NCI-H345 (cell line): ENCODE measurements around the gene C16orf95.

Experiments
- DNase-seq: peaks from one replicate; lab custom pipeline; 2025; lab: John Stamatoyannopoulos, UW

Gene C16orf95

DNA sequence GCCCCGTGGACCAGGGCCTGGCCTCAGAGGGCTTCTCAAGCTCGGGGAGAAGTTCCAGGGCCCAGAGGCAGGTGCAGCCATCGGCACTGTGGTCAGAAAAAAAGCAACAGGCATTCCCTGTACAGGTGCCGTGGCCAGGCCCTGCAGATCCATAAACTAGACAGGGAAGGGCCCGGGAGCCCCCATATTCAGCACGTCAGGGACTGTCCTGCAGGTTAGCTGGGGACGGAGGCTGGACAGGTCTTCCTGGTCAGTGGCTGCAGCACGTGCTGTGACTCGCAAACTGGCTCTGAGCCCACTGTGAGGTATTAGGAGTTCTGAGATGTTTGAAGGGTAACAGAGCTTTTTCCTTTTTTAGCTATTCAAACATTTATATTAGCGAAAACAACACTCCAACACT, 15.0 kb upstream of the C16orf95 start:
- DNase-seq = no peak

DNA sequence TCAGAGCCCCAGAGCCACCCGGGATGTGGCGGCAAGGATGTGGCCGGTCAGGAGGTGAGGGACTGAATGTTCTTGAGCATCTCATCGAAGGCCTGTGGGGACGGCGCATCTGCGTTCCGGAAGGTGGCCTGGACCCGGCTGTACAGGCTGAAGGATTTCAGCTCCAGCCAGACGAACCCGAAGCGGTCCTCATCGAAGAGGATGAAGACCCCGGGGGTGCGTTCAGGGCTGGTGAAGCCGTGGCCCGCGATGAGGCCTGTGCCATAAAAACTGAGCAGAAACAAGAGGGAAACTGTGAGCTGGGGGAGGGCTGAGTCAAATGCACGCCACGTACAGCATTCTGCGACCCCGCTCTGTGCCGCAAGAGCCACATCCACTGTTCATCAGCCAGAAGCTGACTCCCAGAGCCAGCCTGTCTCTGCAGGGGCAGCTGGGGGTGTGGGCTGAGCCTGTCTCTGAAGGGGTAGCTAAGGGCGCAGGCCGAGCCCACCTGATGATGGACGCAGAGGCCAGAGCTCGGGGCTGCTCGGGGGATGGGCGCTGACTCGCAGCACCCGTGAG, 14.1 kb upstream of the C16orf95 start:
- no peak for DNase-seq

DNA sequence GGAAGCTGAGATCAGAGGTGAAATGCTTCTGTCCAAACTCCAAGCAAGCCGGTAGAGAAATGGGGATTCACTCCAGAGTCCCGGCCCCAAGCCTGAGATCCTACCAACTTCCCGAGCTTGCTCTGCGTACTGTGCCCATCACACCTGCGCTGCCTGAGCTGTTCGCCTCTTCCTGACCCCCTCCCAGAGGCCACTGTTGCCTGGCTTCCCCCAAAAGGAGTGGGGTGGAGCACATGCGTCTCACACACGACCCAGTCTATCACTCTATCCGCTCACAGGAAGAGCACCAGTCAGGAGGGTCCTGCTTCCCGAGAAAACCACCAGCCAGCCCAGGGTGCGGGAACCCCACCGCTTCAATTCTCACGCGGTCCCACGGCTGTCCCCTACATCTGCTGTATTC, 13.5 kb upstream of the C16orf95 start:
- no peak for DNase-seq

DNA sequence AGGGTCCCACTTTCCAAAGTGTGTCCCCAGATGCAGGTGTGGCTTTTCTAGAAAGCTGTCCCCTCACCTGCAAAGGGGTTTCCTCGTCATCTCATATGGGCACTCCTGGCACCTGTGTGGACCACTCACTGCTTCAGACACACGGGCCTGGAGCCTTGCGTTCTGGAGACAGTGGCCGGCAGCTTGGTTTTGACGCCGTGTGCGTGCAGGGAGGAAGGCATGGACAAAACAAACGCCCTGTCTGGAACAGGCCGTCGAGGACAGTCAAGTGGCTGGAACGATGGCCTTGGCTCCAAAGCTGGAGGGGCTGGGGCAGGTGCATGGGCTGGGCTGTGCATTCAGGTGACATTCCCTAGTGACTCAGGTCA, 13.0 kb upstream of the C16orf95 start:
- no peak for DNase-seq

DNA sequence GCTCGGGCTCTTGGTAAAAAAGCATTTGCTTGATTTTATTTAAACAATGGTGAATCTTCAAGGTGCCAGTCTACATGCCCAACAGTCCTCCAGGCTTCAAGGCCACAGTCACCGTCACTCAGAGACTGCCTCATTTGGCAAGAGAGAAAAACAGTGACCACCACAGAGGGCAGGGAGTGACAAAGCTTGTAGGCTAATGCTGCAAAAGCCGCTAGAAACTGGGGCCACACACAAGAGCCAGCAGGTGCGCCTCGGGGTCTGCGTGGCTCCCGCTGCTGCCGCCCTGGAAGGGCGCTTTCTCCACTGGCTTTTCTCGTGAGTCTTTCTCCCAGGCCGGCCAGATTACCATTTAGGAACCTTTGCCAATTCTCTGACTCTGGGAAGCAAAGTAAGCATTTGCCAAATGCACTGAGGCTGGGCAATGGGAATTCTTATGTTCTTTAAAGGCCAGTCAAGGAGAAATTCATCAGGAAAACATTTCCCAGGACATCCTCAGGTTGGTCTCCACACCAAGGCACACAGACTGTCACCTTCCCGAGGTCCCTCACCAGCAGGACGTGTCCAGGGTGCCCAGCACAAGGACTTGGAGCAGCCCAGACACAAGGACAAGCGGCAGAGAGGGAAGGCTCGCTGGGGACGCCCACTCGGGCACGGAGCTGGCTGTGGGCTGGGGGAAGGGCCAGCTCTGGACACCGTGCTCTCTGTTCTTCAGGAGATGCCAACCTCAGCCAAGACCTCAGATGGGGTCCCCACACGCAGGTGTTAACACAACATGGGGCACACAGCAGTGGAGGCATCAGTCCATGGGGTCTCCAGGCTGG, 12.5 kb upstream of the C16orf95 start:
- DNase-seq = no peak

DNA sequence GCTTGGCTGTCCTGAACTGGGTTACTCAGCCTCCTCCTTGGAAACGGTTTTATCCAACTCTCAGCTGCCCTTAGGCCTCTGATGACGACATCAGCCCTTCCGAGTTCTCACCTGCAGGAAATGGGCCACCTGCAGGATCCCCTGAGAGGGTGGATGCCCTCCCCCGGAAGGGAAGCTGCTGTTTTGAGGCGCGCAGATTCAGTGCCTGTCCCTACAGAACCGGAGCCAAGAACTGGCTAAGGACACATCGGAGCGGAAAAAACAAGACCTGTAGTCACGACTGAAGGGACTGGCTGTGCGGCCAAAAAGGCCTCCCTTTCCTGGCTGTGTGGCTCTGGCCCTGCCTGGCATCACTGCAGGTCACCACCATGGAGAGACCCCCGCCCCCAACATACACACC, 11.7 kb upstream of the C16orf95 start:
- no peak for DNase-seq

DNA sequence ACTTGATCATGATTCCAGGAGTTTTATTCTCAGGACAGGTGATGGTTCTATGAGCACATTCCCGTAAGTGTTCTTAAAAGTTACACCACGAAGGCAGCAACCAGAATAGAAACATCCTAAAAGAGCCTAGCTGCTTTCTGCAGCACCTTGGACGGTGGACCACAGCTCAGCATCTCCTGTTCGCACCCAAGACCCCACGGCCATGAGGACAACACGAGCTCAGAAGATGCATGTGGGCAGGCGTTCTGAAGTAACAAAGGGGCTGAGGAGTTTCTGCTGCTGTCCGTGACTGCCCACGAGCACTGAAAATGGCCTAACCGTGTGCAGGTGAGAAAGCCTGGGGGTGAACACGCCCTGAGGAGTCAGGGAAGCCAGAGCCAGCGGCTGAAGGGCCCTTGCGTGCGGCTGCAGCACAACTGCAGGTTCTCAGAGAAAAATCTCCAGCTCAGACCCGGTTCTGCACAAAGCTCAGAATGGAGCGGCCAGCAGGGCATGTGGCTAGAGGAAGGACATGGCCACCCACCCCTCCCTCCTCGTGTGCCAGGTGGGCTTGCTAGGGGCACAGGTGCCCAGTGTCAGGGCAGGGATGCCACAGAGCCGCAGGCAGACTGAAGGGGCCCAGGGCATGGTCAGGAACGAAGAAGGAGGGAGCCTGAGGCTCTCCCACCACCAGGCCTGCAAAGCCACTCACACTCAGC, 10.8 kb upstream of the C16orf95 start:
- no peak for DNase-seq

DNA sequence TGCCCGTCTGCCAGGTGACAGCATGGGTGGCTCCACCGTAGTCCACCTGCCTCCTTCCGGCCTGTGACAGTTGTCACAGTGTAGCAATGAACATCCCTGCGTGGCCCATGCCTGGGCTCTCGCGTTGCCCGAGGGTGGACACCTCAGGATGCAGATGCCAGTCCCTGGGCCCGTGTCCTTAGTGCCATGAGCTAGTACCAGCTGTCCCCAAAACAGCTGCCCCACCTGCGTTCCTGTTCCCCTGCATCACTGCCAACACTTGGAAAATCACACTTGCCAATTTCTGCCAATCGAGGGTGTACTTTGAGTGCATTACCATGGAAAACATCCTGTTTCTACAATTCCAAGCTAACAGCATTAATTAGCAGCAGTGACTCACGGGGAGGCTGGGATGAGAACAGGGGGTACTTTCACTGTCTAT, 9.0 kb upstream of the C16orf95 start:
- no peak for DNase-seq

DNA sequence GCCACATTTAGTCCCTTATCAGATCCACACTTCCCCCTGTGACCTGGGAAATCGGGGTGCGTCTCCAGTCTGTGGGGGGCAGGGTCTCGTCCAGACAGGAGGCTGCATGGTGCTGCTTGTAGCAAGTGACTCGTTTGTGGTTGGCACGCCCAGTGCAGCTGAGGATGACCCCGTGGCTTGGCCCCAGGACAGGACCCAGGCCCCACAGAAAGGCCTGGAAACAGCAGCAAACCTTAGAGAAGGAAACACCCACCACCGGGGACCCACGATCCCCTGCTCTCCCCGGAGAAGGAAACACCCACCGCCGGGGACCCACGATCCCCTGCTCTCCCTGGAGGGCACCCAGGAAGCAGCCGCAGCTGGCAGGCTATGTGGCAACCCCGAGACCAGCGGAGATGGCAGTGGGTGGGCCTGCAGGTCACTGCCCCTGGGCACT, 8.2 kb upstream of the C16orf95 start:
- DNase-seq = no peak

DNA sequence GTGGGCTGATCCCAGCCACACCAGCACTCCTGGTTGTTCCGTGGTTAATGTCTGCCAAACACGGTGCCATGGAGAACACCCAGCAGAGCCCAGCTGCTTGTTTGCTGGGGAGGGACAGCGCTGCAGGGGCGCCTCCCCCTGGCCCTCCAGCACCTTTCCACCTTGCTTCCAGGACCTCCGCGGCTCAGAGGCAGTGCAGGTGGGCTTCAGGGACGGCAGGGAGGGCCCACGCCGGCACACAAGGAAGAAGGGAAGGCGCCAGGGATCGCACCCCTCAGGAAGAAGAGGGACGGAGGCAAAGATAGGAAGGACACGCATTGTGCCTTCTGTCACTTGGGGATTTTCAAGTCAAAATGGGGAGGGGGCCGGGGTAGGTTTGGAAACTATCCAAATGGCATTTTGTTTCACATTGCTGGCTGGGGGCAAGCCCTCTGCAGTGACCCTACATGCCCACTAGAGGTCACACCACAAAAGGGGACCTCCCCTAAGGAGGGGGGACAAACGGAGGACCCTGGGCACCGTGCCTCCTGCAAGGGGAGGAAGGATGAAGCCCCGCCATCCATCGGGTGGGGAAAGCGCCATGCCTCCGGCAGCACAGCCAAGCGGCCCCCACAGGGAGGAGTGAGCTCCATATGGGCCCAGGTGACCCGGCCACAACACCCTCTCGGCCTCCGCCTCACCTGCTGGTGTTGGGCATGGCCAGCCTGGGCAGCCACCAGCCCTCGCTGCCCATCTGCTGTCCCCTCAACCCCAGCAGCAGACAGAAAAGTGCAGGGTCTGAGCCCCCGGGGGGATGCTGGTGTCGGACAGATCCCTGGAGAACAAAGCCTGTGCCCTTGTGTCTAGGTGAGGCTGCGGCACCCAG, 7.5 kb upstream of the C16orf95 start:
- peak; percentile 6 for DNase-seq

DNA sequence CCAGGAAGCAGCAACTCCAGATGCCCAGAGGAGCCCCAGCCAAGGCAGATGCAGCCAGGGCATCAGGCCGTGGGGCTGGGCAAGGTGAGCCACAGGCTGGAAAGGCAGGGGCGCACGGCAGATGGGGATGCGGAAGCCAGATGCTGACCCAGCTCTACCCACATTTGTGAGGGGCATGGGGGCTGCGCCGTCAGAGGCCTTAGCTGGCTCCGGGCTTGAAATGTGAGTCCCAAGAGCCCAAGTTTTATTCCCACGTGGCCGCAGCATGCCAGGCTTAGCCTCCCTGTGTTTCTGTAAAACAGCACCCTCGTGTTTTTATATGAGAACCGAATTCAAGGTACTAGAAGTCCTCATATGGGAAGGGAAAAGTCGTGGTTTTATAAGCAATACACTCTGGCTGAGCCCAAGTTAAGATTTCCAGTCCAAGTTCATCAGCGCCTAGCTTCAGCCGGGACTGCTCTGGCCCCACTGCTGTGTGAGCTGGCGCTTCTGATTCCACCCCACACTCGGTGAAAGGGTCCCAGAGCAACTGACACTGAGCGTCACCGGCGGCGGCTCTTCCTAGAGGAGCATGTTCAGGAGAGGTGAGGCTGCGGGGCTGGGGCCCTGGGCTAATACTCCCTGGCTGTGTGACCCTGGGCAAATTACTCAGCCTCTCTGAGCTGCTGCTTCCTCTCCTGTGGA, 6.7 kb upstream of the C16orf95 start:
- DNase-seq = no peak

DNA sequence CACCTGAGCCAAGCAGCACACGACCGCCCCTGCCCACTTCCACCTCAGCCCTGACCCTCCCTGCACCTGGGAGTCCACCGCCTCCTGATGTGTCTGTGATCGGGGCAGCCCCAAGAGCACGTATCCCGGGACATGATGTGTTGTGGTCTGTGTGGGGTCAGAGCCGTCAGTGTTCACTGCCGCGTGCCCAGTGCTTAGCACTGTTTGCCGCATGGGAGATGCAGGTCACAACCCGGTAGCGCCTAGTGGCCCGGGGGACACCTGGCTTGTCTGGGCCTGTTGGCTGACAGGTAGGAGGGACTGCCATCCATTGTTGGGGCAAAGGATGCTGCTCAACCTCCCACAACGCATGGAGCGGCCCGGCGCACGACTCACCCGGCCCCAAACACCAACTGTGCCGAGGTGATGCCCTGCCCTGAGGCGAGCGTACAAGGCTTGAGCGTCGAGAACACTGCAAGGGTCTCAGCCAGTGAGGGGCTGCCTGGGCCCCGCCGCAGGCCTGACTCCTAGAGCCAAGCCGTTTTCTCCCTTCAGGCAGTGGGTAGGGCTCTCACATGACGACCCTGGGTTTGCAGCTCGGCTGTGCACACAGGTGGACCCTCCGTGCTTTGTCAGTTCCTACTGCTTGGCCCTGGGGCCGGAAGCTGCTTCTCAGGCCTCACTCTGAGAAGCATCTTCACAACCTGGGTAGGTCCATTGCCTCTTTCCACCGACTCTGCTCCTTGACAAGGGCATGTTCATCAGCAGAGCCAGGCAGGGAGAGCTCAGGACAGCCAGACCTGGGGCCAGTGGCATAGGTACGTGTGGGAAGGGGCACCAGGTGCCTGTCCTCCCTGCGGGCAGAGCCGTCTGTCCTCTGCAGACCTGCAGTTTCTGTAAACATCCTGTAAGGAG, 5.9 kb upstream of the C16orf95 start:
- no peak for DNase-seq

DNA sequence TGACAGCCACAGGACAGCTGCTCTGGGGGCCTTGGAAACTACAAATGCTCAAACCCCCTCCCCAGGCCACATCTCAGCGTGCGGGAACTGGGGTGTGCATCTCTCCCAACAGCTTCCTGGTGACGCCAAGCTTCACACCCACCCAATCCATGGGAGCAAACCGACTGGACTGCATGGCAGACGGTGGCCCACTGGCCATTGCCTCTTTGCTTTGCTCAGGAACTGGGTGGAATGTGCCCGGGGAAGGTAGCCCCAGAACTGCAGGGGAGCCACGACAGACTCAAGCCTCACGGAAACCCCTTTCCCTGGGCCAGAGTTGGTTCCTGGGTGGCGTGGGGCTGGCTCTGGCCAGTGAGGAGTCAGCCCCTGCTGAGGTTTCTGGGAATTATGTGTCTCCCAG, 5.2 kb upstream of the C16orf95 start:
- no peak for DNase-seq

DNA sequence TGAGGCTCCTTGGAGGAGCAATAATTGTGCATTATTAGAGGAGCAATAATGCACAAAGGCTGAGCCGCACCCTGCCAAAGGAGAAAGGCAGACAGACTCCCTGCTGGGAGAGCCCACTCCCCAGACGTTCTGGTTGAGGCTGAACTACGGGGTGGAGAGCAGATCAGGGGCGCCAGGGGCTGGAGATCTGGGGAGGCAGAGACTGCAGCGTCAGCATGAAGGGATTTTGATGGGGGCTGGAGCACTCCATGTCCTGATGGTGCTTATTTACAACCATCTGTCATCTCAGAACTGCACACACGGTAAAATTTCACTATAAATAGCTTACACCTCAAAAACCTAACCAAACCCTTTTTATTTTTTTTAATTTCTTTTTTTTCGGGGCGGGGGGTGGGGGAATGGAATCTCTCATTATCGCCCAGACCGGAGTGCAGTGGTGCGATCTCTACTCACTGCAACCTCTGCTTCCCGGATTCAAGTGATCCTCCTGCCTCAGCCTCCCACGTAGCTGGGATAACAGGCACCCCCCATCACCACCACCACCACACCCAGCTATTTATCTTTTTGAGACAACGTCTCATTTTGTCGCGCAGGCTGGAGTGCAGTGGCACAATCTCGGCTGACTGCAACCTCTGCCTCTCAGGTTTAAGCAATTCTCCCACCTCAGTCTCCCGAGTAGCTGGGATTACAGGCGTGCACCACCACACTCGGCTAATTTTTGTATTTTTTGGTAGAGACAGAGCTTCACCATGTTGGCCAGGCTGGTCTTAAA, 4.3 kb upstream of the C16orf95 start:
- DNase-seq = no peak

DNA sequence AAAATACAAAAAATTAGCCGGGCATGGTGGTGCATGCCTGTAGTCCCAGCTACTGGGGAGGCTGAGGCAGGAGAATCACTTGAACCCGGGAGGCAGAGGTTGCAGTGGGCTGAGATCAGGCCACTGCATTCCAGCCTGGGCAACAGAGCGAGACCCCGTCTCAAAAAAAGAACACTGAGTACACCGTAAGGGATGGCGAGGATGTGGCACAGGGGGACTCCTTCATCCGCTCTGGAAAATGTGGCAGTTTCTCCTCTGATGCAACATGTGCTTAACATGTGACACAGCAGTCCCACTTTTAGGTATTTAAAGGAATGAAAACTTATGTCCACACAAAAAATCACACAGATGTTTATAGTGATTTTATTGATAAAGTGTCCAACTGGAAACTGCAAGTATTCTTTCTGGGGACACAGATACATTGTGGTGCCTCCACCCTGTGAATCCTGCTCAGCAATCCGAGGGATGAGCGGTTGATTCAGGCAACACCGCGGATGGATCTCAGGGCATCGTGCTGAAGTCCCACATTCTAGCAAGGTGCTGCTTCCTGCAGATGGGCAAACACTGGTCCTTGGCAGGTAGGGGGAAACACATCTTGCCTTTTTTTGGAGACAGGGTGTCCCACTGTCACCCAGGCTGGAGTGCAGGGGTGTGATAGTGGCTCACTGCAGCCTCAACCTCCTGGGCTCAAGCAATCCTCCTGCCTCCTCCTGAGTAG, 3.5 kb upstream of the C16orf95 start:
- DNase-seq = no peak

DNA sequence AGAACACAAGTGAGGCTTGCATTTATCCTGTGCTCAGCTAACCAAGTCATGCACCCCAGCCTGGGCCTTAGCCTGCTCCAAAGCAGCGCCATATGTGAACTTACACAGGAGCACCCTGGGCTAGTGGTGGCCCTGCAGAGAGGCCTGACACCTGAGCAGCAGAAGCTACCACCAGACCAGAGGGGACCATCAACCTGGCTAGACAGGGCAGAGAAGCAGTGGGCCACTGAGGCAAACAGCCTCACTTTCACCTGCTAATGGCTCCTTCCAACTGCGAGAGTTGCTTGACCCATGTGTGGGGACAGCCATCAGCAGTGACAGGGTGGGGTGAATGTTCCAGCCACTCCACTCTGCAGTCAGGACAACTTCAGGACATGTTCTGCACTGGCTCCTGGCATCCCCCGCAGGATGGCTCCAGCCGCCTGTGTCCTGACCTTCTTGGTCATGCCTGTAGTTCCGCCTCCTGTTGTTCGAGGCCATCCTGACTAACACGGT, 2.9 kb upstream of the C16orf95 start:
- DNase-seq = no peak

DNA sequence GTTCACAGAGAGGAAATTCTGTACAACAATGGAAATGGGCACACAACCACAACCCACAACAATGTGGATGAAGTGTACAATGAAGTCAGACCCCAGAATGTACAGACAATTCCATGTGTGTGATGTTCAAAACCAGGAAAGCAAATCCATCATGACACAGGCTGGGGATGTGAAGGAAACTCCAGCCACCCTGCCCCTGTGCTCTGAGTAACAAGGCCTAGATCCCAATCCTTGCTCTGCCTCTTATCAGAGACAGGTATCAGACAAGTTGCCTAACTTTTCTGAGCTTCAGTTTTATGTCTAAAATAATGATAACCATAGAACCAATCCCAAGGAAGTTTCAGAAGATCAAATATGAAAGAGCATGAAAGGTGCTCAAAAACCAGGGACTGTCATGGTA, 1.8 kb upstream of the C16orf95 start:
- DNase-seq = no peak

DNA sequence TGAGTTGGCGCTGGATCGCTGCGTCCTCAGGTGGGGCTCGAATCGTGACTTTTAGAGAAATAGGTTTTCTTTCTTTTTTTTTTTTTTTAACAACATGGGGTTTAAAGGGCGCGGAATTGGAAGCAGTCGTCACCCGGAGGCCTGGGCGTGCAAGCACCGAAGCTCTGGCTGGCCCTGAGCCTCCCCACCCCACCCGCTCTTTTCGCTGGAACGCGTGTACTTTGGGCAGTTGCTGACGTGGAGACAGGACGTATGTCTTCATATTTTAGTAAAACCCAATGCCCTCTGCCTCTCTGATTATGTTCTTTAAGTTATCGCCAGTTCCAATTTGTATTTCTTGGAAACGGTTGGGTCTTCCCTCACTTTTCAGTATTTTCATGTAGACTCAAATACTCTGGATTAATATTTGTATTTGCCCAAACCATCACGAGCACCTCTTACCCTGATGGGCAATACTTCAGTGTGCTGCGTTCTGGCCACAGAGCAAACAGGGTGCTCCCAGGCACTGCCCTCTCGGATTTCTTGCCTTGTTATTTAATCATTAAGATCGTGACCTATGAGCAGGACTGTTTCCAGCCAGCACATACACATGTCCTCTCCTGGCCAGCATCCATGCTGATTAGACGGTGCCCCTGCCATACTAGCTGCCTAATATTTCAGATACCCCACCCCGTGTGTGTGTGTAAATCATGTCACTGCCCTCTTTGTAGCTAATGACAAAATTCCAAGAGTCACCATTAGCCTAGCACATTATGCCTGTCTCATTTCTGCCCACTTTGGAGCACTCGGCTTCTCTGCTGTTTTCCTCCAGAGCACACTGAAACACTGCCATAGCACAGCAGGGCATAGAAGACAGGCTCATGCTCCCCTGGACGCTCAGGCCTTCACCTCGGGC, 805 bp upstream of the C16orf95 start:
- peak; percentile 31 for DNase-seq
